GM18873 (cell line): ENCODE results near the gene MPC1.
"Not testable (repeated sequence)": the region's sequence is repeated elsewhere in the genome, so short reads cannot be mapped to it uniquely, and the experiment has no call there.

ENCODE experiments used
- ATAC-seq: cut with Tn5 transposase; IDR thresholded peaks from one replicate; pipeline ENCODE4 v1.9.1; 2021; ENCODE audit warnings: mild to moderate bottlenecking, moderate library complexity, moderate number of reproducible peaks; ENCODE audit not compliant: unreplicated experiment, low FRiP score

Gene MPC1

GRCh38 chr6:166382500-166382932 lies 224 bp downstream of the MPC1 start:
- peak; percentile 1 for ATAC-seq

- ATAC-seq = peak; percentile 38
Observed at GRCh38 chr6:166381733-166382499, 824 bp downstream of the MPC1 start.

- ATAC-seq = no peak
Observed at GRCh38 chr6:166381381-166381732, 1.4 kb downstream of the MPC1 start.

- ATAC-seq = no peak
Observed at GRCh38 chr6:166379800-166380199, 2.9 kb downstream of the MPC1 start.

GRCh38 chr6:166379103-166379586 lies 3.6 kb downstream of the MPC1 start:
- ATAC-seq = no peak

GRCh38 chr6:166377721-166378120 lies 5.0 kb downstream of the MPC1 start:
- ATAC-seq = no peak

- ATAC-seq = no peak
Observed at GRCh38 chr6:166375013-166375412, 7.7 kb downstream of the MPC1 start.

GRCh38 chr6:166370489-166370888 lies 12.3 kb downstream of the MPC1 start:
- no peak for ATAC-seq

GRCh38 chr6:166369782-166370181 lies 13.0 kb downstream of the MPC1 start:
- no peak for ATAC-seq

- ATAC-seq = no peak
Observed at GRCh38 chr6:166366921-166367320, 15.8 kb downstream of the MPC1 start.

- ATAC-seq = peak; percentile 78
Observed at GRCh38 chr6:166365806-166366205, 16.9 kb downstream of the MPC1 start.

- ATAC-seq = no peak
Observed at GRCh38 chr6:166365221-166365620, 17.5 kb downstream of the MPC1 start.

GRCh38 chr6:166364456-166364855 lies 18.3 kb downstream of the MPC1 start:
- ATAC-seq = no peak

- ATAC-seq = not testable (repeated sequence)
Observed at GRCh38 chr6:166362427-166362826, 20.3 kb downstream of the MPC1 start.

GRCh38 chr6:166361077-166361429 lies 21.7 kb downstream of the MPC1 start:
- no peak for ATAC-seq

- no peak for ATAC-seq
Observed at GRCh38 chr6:166360243-166361076, 22.3 kb downstream of the MPC1 start.

GRCh38 chr6:166355552-166355951 lies 27.2 kb downstream of the MPC1 start:
- ATAC-seq = no peak

- no peak for ATAC-seq
Observed at GRCh38 chr6:166354965-166355364, 27.8 kb downstream of the MPC1 start.

- ATAC-seq = no peak
Observed at GRCh38 chr6:166354143-166354542, 28.6 kb downstream of the MPC1 start.

GRCh38 chr6:166353507-166353906 lies 29.2 kb downstream of the MPC1 start:
- ATAC-seq = no peak

- ATAC-seq = no peak
Observed at GRCh38 chr6:166352923-166353322, 29.8 kb downstream of the MPC1 start.
